GM18505 (cell line): Measurements from ENCODE around the gene TNC.

Experiments
- ATAC-seq: cut with Tn5 transposase; IDR thresholded peaks from one replicate; pipeline ENCODE4 v1.9.1; 2021; ENCODE audit not compliant: unreplicated experiment
- POLR2A ChIP-seq: IDR thresholded peaks from 4 replicates; pipeline ENCODE4 v1.6.1; 2011; ENCODE audit warnings: borderline replicate concordance; ENCODE audit not compliant: insufficient read depth, insufficient read length; ENCODE audit errors: extremely low read depth

The TNC gene

DNA sequence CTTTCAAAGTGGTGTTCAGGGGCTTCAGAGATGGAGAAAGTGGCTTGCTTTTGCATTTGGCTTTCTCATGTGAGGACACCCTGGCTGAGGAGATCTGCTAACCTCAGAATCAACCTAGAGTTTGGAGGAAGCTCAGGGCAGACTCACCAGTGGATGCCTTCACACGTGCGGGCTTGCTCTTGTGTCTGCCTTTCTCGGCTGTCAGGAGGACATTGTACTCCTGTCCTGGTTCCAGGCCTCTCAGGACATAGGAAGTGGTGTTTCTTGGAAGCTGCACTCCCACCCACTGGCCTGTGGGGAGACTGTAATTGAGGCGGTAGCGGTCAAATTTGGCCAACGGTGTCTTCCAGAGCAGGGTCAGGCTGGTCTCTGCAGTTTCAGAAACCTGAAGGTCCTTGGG is 44.5 kb downstream of the TNC start:
- ATAC-seq = no peak
- no peak for TF ChIP-seq POLR2A

DNA sequence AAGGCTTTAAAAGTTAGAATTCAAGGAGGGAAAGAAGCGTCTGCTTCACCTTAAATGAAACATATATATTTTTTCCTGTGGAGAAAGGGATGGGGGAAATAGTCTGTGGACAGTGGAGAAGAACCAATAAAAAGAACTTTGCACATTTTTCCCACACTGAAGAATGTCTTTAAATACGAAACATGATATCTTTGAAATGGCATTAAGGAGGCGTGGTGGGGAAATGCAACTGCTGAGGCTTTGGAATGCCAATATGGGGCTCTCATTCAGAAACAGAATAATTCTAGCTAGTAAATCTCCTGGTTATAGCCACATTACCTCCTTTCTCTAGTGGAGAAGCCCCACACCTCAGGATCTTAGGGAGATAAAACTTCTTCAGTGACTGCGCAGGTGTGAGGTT is 46.8 kb downstream of the TNC start:
- no peak for ATAC-seq
- TF ChIP-seq POLR2A = no peak

DNA sequence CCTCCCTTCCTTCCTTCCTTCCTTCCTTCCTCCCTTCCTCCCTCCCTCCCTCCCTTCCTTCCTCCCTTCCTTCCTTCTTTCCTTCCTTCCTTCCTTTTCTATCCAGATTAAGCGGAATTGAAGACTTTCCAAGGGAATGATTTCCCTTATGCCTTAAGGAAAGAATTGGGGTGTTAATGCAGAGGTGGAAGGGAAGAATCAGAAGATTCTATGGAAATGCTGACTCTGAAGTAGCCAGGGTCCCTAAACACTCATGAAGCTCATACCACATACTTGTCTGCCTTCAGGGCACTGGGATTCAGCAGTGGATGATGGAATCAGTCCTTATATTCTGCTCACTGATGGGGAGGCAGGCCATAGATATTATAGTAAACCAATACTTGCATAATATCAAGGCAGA is 48.2 kb downstream of the TNC start:
- no peak for TF ChIP-seq POLR2A
- no peak for ATAC-seq

DNA sequence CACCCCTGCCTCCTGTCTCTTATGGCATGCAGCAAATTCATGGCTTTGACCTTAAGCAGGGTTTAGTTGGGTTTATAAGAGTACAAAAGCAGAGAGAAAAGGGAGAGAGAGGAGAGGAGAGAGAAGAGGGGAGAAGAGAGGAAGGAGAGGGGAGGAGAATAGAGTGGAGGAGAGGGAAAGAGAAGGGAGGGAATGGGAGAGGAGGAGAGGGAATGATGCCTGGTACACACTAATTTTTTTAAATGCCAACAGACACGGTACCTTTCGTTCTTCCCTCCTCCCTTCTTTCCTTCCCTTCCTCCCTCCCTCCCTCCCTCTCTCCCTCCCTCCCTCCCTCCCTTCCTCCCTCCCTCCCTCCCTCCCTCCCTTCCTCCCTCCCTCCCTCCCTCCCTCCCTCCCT is 48.7 kb downstream of the TNC start:
- no peak for TF ChIP-seq POLR2A
- no peak for ATAC-seq

DNA sequence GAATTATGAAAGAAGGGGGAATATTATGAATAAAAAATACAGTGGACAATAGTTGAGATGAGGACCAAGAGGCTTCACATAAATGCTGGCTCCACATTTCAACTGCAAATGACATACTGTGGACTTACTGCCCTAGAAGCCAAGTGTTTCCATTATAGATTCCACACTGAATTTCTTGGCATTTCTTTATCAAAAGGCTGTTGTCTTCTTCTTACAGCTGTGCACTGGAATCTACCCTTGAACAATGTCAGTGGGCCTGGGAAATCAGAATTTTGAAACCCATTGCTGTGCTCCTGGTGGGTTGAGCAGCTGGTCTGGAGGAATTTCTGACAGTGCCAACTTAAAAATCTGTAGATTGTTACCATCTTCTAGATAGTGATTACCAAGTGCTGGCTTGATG is 49.9 kb downstream of the TNC start:
- no peak for TF ChIP-seq POLR2A
- ATAC-seq = no peak

DNA sequence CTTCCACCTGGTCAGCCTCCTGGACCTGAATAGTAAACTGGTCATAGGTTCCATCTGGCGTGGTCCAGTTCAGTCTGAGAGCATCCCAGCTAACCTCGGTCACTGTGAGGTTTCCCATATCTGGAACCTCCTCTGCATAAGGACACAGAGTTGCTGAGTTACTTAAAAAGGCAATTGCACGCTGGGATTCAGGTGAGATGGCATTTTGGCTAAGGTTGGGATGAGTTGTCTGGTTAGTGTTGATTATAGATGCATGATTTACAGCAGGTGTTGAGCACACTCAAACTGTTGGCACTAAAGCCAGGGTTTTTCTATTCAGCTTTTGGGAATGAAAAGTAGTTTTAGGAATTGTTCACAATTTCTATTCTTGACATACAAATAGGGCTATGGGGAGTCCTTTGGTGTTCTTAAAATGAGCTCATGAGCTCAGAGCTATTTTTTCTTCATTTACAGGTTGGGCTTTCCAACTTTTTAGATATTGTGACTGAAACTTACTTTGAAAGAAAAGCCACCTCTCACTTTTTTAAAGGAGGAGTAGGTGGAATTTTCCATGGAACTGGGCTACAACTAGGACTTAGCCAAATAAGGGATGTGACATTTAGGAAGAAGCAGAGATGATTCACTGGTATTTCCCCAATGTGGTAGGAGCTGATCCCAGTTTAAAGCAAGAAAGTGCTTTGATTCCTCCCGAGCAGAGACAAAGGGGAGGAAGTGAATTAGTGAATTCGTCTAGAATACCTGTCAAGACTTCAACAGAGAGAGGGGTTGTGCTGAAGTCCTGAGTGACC is 54.7 kb downstream of the TNC start:
- no peak for TF ChIP-seq POLR2A
- ATAC-seq = no peak

DNA sequence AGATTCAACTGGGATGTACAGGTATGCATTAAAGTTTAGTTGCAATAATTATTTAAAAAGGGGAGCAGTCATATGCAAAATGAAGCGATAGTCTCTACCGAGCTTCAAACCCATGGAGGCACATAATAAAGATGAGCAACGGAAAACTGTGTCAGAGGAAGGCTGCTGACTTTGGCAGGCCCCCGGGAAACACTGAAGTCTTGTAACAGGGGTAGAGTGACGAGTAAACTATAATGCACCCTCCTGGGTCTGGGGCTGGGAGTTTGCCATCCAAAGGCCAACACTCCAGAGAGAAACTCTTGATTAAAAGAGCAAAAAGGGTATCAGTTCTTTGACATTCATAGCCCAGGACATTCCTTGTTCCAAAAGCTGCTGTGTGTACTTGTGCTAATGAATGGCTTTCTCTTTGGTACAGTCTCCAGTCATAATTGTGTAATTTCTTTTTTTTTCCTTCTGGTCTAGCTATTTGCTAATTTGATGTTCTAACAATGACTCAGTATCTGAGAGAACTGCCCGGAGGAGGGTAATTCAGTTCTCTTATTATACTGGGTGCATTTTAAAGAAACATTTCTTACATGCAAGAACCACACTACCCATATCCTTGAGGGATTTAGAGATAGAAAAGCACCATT is 59.2 kb downstream of the TNC start:
- ATAC-seq = no peak

DNA sequence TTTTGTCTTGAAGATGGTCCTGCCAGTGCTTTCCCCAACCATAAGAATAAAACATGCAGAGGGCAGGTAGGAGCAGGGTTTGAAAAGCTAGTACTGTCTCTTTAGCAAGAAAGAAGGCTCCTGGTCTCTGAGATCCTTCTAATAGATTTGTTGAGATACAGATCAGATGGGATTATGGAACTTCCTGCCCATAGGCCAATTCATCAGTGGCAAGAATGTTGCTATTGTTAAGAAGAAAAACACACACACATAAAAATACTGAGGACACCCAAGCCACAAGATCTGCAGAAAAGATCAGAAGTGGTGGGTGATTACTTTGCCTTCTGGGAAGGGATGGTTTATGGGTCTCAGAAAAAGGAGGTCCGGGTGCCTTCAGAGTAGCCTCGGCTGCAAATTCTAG is 59.8 kb downstream of the TNC start:
- no peak for ATAC-seq
- TF ChIP-seq POLR2A = no peak

More for the DNA sequence above, 59.2 kb downstream of the TNC start:
- no peak for TF ChIP-seq POLR2A

DNA sequence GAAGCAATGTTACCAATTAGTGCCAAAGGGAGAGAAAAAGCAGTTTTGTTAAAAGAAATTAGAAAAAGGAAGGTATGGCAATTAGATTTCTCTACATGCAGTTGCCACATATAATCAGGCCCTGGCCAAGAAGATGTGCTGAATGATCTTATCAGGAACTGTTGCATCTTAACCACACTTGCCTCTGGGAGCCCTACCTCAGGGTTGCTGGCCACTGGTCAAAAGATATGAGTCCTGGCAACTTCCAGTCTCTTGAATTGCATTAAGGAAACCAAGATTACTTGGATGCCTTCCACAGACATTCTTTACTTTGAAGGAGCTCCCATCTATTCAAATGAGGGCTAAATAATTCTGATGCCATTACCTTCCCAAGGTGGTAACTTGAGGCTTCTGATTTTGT is 60.4 kb downstream of the TNC start:
- no peak for ATAC-seq
- TF ChIP-seq POLR2A = no peak

DNA sequence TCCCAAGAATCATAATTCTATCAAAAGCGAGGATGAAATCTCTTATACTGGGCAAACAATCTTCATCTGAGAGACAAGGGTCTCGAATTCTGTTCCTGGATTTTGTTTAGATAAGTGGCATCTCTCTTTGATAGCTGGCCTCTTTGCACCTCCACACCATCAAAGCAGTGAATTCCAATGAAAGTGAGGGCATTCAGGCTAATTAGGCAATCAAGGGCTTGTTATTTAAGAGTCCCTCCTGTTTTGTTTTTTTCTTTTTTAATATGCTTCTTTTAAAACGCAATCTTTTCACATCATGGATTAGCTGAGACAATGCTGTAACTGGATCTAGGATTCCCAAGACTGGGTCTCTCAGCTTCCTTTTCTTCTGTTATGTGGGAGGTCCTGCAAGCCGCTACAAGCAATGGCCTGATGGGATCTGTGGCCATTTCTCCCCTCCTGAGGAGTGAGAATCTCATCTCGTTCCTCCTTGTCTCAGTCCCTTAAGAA is 67.9 kb downstream of the TNC start:
- no peak for TF ChIP-seq POLR2A
- no peak for ATAC-seq

DNA sequence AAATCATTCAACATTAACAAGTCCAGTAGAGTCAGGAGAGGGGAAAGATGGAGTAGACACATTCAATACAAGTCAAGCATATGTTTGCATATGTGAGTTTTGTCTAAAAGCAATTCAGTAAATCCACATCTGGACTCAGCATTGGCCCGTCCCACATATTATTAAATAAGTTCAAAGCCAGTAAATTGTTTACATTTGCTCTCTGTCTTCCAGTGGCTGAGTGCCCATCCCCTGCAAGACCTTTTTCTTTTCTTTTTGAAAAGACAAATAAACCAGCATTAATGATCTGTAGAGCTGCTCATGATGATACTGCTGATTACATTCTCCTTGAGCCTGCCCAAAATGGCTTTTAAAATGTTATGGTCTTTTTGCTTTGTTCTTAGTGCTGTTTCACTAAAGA is 71.1 kb downstream of the TNC start:
- ATAC-seq = no peak

DNA sequence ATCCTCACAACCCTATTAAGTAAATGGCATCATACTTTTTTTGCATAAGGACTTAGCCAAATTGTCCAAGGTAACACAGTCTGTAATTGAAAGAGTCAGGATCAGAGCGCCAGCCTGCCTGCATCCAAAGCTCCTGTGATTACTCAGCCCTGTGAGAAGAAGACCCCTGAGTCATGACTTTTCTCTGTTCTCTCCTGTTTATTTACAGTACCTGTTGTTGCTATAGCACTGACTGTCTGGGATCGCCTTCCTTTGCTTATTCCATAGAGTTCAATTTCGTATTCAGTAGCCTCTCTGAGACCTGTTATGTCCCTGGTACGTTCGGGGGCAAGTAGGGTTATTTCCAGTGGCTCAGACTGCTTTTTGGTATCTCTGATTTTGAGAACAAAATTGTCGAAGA is 71.8 kb downstream of the TNC start:
- ATAC-seq = no peak
- TF ChIP-seq POLR2A = no peak

More for the DNA sequence above, 71.1 kb downstream of the TNC start:
- TF ChIP-seq POLR2A = no peak

DNA sequence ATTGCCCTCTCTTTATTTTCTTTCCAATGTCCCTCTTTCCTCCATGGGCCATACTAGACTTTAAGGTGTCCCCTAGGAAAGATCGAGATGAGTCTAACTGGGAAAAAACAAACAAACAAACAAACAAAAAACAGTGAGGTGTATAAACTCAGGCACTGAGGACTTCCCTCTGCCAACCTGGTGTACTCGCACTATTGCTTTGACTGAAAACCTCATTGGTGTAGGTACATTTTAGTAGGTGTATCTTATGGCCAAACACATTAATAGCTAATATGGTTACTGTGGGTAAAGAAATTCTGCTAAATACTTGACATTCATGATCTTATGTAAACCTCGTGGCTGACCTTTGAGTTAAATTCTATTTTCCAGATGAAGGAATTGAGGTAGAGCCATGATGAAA is 74.3 kb downstream of the TNC start:
- no peak for ATAC-seq
- no peak for TF ChIP-seq POLR2A
